PC-3 (cell line): ENCODE results near the gene USH2A. TPM values are rescaled to one million over a fixed set of nuclear protein-coding genes. Genes with fewer than 3 reads are reported as not detected.
A peak's percentile ranks its signal among the peaks of the same experiment; 100 is the strongest.

Experiments
- ATAC-seq: fragments of 200-7000 bp; cut with Tn5 transposase; 2 replicates; pipeline ENCODE4 v1.9.1; 2020; ENCODE audit warnings: mild to moderate bottlenecking, moderate library complexity
- BruUV-seq: library from RNA; stranded (reverse); fragments of 400-500 nt; replicated peaks from 2 replicates; lab custom pipeline; 2021; lab: Mats Ljungman, UMichigan
- CTCF ChIA-PET: fragments of 300-600 bp; sonication (Branson Sonifier 250); formaldehyde crosslinking; loops from one replicate; lab custom pipeline; 2022; ENCODE audit warnings: antibody characterized with exemption; lab: Charles Lee
- POLR2A ChIA-PET: fragments of 300-600 bp; sonication (Branson Sonifier 250); formaldehyde crosslinking; loops from one replicate; lab custom pipeline; 2022; ENCODE audit warnings: antibody characterized with exemption; ENCODE audit not compliant: unreplicated experiment; lab: Charles Lee
- DNase-seq: peaks from one replicate; pipeline ENCODE4 v3.0.0-alpha.2; 2015
- H2AFZ ChIP-seq: fragments of 300-600 bp; sonication (generic); 2 replicates; pipeline ENCODE4 v1.6.0; 2016; ENCODE audit warnings: antibody characterized with exemption, low read length
- H3F3A ChIP-seq: fragments of 300-600 bp; sonication (generic); one replicate; pipeline ENCODE4 v1.6.0; 2017; ENCODE audit warnings: antibody characterized with exemption, low read length, control low read depth, mild to moderate bottlenecking; ENCODE audit not compliant: unreplicated experiment
- H3K27ac ChIP-seq: fragments of 300-600 bp; sonication (generic); 2 replicates; pipeline ENCODE4 v1.5.1; 2016; ENCODE audit warnings: mild to moderate bottlenecking, low read length
- H3K27me3 ChIP-seq: fragments of 300-600 bp; sonication (generic); 2 replicates; pipeline ENCODE4 v1.6.1; 2016; ENCODE audit warnings: low read length, mixed read lengths
- H3K36me3 ChIP-seq: fragments of 300-600 bp; sonication (generic); 2 replicates; pipeline ENCODE4 v1.6.1; 2016; ENCODE audit warnings: low read depth, mixed run types, low read length, mixed read lengths
- H3K4me1 ChIP-seq: fragments of 300-600 bp; sonication (generic); 2 replicates; pipeline ENCODE4 v1.5.1; 2016; ENCODE audit warnings: low read length; ENCODE audit not compliant: insufficient read depth
- H3K4me2 ChIP-seq: fragments of 300-600 bp; sonication (generic); 2 replicates; pipeline ENCODE4 v1.6.0; 2016; ENCODE audit warnings: low read length
- H3K4me3 ChIP-seq: fragments of 300-600 bp; sonication (generic); 2 replicates; pipeline ENCODE4 v1.5.1; 2016; ENCODE audit warnings: mild to moderate bottlenecking, low read length, mixed read lengths
- H3K79me2 ChIP-seq: fragments of 300-600 bp; sonication (generic); 2 replicates; pipeline ENCODE4 v1.6.1; 2017; ENCODE audit warnings: low read length, mixed read lengths
- H3K9ac ChIP-seq: fragments of 300-600 bp; sonication (generic); 2 replicates; pipeline ENCODE4 v1.6.0; 2016; ENCODE audit warnings: mild to moderate bottlenecking, low read length
- H3K9me2 ChIP-seq: fragments of 300-600 bp; sonication (generic); replicated peaks from 2 replicates; pipeline ENCODE4 v1.6.1; 2016; ENCODE audit warnings: mixed run types, low read length, mixed read lengths
- H3K9me3 ChIP-seq: fragments of 300-600 bp; sonication (generic); 2 replicates; pipeline ENCODE4 v1.6.1; 2016; ENCODE audit warnings: low read length, mixed read lengths
- H4K20me1 ChIP-seq: fragments of 300-600 bp; sonication (generic); 2 replicates; pipeline ENCODE4 v1.6.1; 2016; ENCODE audit warnings: low read length, mixed read lengths
- EZH2 ChIP-seq: fragments of 300-600 bp; sonication (generic); IDR thresholded peaks from one replicate; pipeline ENCODE4 v1.6.1; 2017; ENCODE audit warnings: antibody characterized with exemption, mild to moderate bottlenecking, low read length; ENCODE audit not compliant: unreplicated experiment
- EZH2phosphoT487 ChIP-seq: fragments of 300-600 bp; sonication (generic); IDR thresholded peaks from 2 replicates; pipeline ENCODE4 v1.6.1; 2018; ENCODE audit warnings: mild to moderate bottlenecking, antibody characterized with exemption, low read length, borderline replicate concordance
- intact Hi-C: fragments of 100-400 bp; cut with micrococcal nuclease; formaldehyde crosslinking; loops from 2 replicates; pipeline ENCODE4 v1.9.0; 2023
- total RNA-seq: library from RNA; depleted of rRNA; stranded (reverse); fragments of >200 nt; gene quantifications from 2 replicates; pipeline ENCODE4 v1.2.3, GENCODE V29; 2014
- TF ChIP-seq, protein P1 (sequence below): fragments of 300-600 bp; sonication (generic); conservative IDR thresholded peaks from 2 replicates; pipeline ENCODE4 v1.5.1; 2017; ENCODE audit warnings: antibody characterized with exemption, low read depth, mild to moderate bottlenecking, low read length

Gene USH2A
- total RNA-seq, 1 experiment from 2014 or later = not detected

- Histone ChIP-seq H3K36me3 (no peaks in the 10 kb centered on the region), H3K4me3 (no peak overlapping the region), H3K4me1 (0 out of 2 replicates have a peak, but pooled peaks cover 1% of the 10 kb centered on the region), H3F3A (no peaks in the 10 kb centered on the region), H4K20me1 (no peaks in the 10 kb centered on the region), H3K4me2 (no peak overlapping the region), H2AFZ (no peak overlapping the region), H3K9ac (no peak overlapping the region), H3K79me2 (no peaks in the 10 kb centered on the region), H3K9me2 (no peaks in the 10 kb centered on the region), H3K27me3 (no peaks in the 10 kb centered on the region), H3K9me3 (no peaks in the 10 kb centered on the region), H3K27ac (no peak overlapping the region)
- TF ChIP-seq EZH2phosphoT487 = no peak
- no peak for TF ChIP-seq EZH2
- TF ChIP-seq, protein P1, sequence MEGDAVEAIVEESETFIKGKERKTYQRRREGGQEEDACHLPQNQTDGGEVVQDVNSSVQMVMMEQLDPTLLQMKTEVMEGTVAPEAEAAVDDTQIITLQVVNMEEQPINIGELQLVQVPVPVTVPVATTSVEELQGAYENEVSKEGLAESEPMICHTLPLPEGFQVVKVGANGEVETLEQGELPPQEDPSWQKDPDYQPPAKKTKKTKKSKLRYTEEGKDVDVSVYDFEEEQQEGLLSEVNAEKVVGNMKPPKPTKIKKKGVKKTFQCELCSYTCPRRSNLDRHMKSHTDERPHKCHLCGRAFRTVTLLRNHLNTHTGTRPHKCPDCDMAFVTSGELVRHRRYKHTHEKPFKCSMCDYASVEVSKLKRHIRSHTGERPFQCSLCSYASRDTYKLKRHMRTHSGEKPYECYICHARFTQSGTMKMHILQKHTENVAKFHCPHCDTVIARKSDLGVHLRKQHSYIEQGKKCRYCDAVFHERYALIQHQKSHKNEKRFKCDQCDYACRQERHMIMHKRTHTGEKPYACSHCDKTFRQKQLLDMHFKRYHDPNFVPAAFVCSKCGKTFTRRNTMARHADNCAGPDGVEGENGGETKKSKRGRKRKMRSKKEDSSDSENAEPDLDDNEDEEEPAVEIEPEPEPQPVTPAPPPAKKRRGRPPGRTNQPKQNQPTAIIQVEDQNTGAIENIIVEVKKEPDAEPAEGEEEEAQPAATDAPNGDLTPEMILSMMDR = no peak
- ATAC-seq (peak; percentile 65), DNase-seq (peak; percentile 45)
- POLR2A ChIA-PET = no interaction called here
- no TSS peak for BruUV-seq
- intact Hi-C loops = no loop called here
- CTCF ChIA-PET = no interaction called here
Measured at GRCh38 chr1:216332462-216332861, 90.8 kb downstream of the USH2A start.

GRCh38 chr1:216332003-216332402 lies 91.2 kb downstream of the USH2A start:
- Histone ChIP-seq H3K79me2 (no peaks in the 10 kb centered on the region), H3K9me3 (no peaks in the 10 kb centered on the region), H3K4me2 (no peak overlapping the region), H3K9me2 (no peaks in the 10 kb centered on the region), H3K27me3 (no peaks in the 10 kb centered on the region), H3F3A (no peaks in the 10 kb centered on the region), H4K20me1 (no peaks in the 10 kb centered on the region), H3K4me3 (no peak overlapping the region), H3K9ac (no peak overlapping the region), H3K36me3 (no peaks in the 10 kb centered on the region), H3K4me1 (peaks cover 6% of the 10 kb centered on the region; the same call in 1 of the 2 replicates), H2AFZ (no peak overlapping the region), H3K27ac (no peak overlapping the region)
- intact Hi-C loops = no loop called here
- ATAC-seq (no peak), DNase-seq (no peak)
- TF ChIP-seq EZH2phosphoT487 = no peak
- TF ChIP-seq, protein P1 = no peak
- TF ChIP-seq EZH2 = no peak
- POLR2A ChIA-PET = no interaction called here
- CTCF ChIA-PET = no interaction called here
- no TSS peak for BruUV-seq

DNA sequence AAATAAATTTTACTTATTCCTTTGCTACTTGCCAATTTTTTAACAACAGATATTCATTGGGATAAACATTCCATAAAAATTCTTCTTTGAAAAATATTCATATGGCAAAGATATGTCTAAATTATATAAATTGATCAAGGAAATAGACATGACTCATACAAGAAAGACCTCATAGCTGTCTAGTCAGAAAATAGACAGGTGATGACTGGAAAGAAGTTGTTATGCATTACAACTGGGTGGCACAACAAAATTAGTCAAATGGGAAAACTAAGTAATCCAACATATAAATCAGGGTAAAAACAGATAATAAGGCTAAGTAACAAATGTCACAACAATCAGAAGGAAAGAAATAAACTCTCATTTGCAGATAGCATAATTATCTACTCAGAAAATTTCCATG lies 92.0 kb downstream of the USH2A start:
- Histone ChIP-seq H3K9ac (no peak overlapping the region), H3K27ac (no peak overlapping the region), H3K9me2 (no peaks in the 10 kb centered on the region), H3K4me3 (no peak overlapping the region), H3K36me3 (no peaks in the 10 kb centered on the region), H3K4me2 (no peak overlapping the region), H3K4me1 (peaks cover 14% of the 10 kb centered on the region), H3K27me3 (no peaks in the 10 kb centered on the region), H3F3A (no peaks in the 10 kb centered on the region), H2AFZ (no peak overlapping the region), H4K20me1 (no peaks in the 10 kb centered on the region), H3K79me2 (no peaks in the 10 kb centered on the region), H3K9me3 (no peaks in the 10 kb centered on the region)
- DNase-seq = no peak
- ChIA-PET POLR2A (no interaction called here), CTCF (no interaction called here)
- ATAC-seq = no peak
- no TSS peak for BruUV-seq
- no peak for TF ChIP-seq EZH2phosphoT487
- TF ChIP-seq, protein P1 = no peak
- no peak for TF ChIP-seq EZH2
- intact Hi-C loops = no loop called here
